Esophagus (tissue), 2 donors: ENCODE data around the gene FAM222A. TPM values are rescaled to one million over a fixed set of nuclear protein-coding genes. Genes with fewer than 3 reads are reported as not detected.

Experiments
- H3K27ac ChIP-seq, 2 donors: one replicate each; pipeline ENCODE4 v1.5.1; 2013; ENCODE audit warnings: low read depth in 2 of 2, mild to moderate bottlenecking in 2 of 2, inconsistent platforms in 1 of 2, low read length in 1 of 2, moderate library complexity in 1 of 2
- H3K27me3 ChIP-seq, 2 donors: one replicate each; pipeline ENCODE4 v1.6.1; 2013; ENCODE audit warnings: low read length in 2 of 2, control low read depth in 1 of 2, mild to moderate bottlenecking in 1 of 2; ENCODE audit not compliant: insufficient read depth in 2 of 2, control insufficient read depth in 1 of 2
- H3K36me3 ChIP-seq, 2 donors: one replicate each; pipeline ENCODE4 v1.6.1; 2013; ENCODE audit warnings: low read length in 1 of 2; ENCODE audit not compliant: control insufficient read depth in 2 of 2, insufficient read depth in 2 of 2
- H3K4me1 ChIP-seq, 2 donors: one replicate each; pipeline ENCODE4 v1.6.1; 2013; ENCODE audit warnings: low read length in 1 of 2; ENCODE audit not compliant: control insufficient read depth in 2 of 2, insufficient read depth in 2 of 2
- H3K4me3 ChIP-seq, 2 donors: one replicate each; pipeline ENCODE4 v1.5.1; 2013; ENCODE audit warnings: low read length in 2 of 2, mild to moderate bottlenecking in 2 of 2, low read depth in 1 of 2, moderate library complexity in 1 of 2
- H3K9me3 ChIP-seq, 2 donors: one replicate each; pipeline ENCODE4 v1.6.1; 2013; ENCODE audit warnings: mild to moderate bottlenecking in 2 of 2, low read depth in 1 of 2, low read length in 1 of 2, moderate library complexity in 1 of 2; ENCODE audit not compliant: control insufficient read depth in 2 of 2, insufficient read depth in 1 of 2
- WGBS, 2 donors: extraction: QIAGEN DNeasy Blood & Tissue Kit; methylation state at CpG; one replicate each; pipeline ENCODE4 v1.1.7; 2013; 5-methylcytosine and 5-hydroxymethylcytosine counted together
- polyA plus RNA-seq, 2 donors: library from polyadenylated mRNA; stranded (reverse); fragments of 200-250 nt; gene quantifications; one replicate each; pipeline ENCODE4 v1.2.3, GENCODE V29; 2013
- donor health status: healthy with polysubstance abuse.
- donor health status: Bipolar disorder and iron deficiency.

The FAM222A gene
- polyA plus RNA-seq, 2 donors = 3.2 to 3.9 TPM

DNA sequence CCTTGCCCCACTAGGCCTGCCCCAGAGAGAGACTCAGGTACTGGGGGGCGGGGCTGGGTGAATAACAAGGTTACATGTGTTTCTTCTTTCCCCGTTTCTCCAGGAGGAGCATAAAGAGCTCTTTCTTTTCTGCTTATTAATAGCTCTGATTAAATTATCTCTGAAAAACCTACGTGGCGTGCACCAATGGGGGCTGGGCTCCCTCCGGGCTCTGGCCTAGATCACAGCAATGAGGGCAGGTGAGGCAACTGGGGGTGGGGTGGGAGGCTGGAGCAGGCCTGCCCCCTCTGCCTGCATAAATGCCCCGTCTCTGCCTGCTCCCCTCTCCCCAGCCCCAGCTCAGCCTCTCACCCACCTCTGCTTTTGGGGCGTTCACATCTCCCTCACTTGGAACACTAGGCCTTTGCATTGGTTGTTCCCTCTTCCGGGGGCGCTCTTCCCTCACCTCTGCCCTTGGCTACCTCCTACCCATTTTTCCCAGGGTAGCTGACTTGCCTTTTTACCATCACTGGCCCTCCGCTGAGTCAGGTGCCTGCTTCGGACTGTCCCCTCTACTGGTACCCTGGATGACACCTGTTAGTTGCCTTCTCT lies 4.1 kb upstream of the FAM222A start:
- Histone ChIP-seq H3K27ac (no peak overlapping the region), H3K36me3 (no peaks in the 10 kb centered on the region), H3K27me3 (no peaks in the 10 kb centered on the region), H3K4me3 (no peak overlapping the region), H3K9me3 (no peaks in the 10 kb centered on the region), H3K4me1 (peaks cover 0 to under 1% of the 10 kb centered on the region in 2 donors)
- WGBS, 2 donors = 81 to 83% methylated on average over 11 of the region's 11 CpGs

GRCh38 chr12:109710205-109710746 lies 3.3 kb upstream of the FAM222A start:
- no peaks in the 10 kb centered on the region for H3K27me3 ChIP-seq
- H3K4me3 ChIP-seq = no peak overlapping the region
- H3K9me3 ChIP-seq = no peaks in the 10 kb centered on the region
- H3K27ac ChIP-seq = no peak overlapping the region
- H3K36me3 ChIP-seq = no peaks in the 10 kb centered on the region
- peaks cover 3 to 4% of the 10 kb centered on the region in 2 donors for H3K4me1 ChIP-seq
- 72 to 75% methylated on average over 5 of the region's 5 CpGs for WGBS, 2 donors

GRCh38 chr12:109710747-109711595 lies 2.7 kb upstream of the FAM222A start:
- H3K36me3 ChIP-seq = no peaks in the 10 kb centered on the region
- 64 to 65% methylated on average over 11 of the region's 11 CpGs for whole genome bisulfite sequencing, 2 donors
- no peaks in the 10 kb centered on the region for H3K9me3 ChIP-seq
- no peaks in the 10 kb centered on the region for H3K27me3 ChIP-seq
- no peak overlapping the region for H3K27ac ChIP-seq
- H3K4me3 ChIP-seq = no peak overlapping the region
- H3K4me1 ChIP-seq = peaks cover 3 to 4% of the 10 kb centered on the region in 2 donors

- Histone ChIP-seq H3K27ac (no peak overlapping the region), H3K9me3 (no peaks in the 10 kb centered on the region), H3K36me3 (no peaks in the 10 kb centered on the region), H3K4me3 (no peak overlapping the region), H3K27me3 (no peaks in the 10 kb centered on the region), H3K4me1 (peaks cover 3 to 4% of the 10 kb centered on the region in 2 donors)
- WGBS, 2 donors = 21 to 24% methylated on average over 35 to 37 of the region's 37 CpGs
Observed at GRCh38 chr12:109711596-109712461, 1.8 kb upstream of the FAM222A start.

DNA sequence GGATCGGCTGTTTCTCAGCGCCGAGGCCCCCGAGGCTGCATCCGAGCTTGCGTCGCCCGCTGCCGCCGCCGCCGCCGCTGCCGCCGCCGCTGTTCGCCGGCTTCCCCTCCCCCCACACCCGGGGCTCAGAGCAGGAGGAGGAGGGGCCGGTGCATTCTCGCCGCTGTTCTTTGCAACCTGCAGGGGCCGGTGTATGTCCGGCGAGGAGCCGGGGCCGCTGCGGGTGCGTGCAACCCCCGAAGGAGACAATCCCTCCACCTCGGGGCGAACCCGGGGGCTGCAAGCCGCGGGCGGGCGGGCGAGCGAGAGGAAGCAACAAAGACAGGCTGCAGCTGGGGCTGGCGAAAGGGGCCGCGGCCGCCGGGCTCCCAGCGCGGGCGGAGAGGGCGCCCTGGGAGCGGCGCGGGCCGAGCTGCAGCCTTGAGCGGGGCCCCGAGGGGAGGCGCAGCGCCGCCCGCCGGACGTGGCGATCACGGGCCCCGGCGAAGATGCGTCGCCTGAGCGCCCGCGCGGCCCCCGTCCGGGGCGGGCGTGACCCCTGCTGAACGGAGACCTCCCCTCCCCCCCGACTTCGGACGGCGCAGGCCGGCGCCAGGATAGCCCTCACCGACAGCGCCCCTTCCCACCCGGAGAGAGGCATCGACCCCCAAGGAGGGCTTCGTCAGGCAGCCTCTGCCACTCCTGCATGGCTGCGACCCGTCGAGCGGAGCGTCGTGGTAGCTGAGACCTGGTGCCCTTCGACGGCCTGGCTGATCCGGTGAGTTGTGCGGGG lies 702 bp downstream of the FAM222A start:
- H3K4me3 ChIP-seq = peak overlapping the region; percentile 57 to 67
- H3K27ac ChIP-seq = no peak overlapping the region
- no peaks in the 10 kb centered on the region for H3K9me3 ChIP-seq
- H3K4me1 ChIP-seq = peaks cover 3 to 4% of the 10 kb centered on the region in 2 donors
- no peaks in the 10 kb centered on the region for H3K27me3 ChIP-seq
- no peaks in the 10 kb centered on the region for H3K36me3 ChIP-seq
- 1 to 3% methylated on average over 48 to 96 of the region's 96 CpGs for WGBS, 2 donors

GRCh38 chr12:109714913-109715244 lies 1.3 kb downstream of the FAM222A start:
- Histone ChIP-seq H3K27ac (no peak overlapping the region), H3K4me1 (peaks cover 3 to 4% of the 10 kb centered on the region in 2 donors)
- WGBS, 2 donors = 13 to 18% methylated on average over 13 of the region's 13 CpGs

GRCh38 chr12:109715310-109716091 lies 1.9 kb downstream of the FAM222A start:
- no peak overlapping the region for H3K27ac ChIP-seq

More at GRCh38 chr12:109714913-109715244, 1.3 kb downstream of the FAM222A start:
- Histone ChIP-seq H3K4me3 (peak overlapping the region; percentile 57 to 67), H3K27me3 (no peaks in the 10 kb centered on the region), H3K9me3 (no peaks in the 10 kb centered on the region), H3K36me3 (no peaks in the 10 kb centered on the region)

GRCh38 chr12:109716092-109716479 lies 2.5 kb downstream of the FAM222A start:
- Histone ChIP-seq H3K4me3 (no peak overlapping the region), H3K27ac (peak overlapping the region in 1 of 2 donors; percentile 22), H3K4me1 (peaks cover 3 to 4% of the 10 kb centered on the region in 2 donors), H3K36me3 (no peaks in the 10 kb centered on the region), H3K27me3 (no peaks in the 10 kb centered on the region), H3K9me3 (no peaks in the 10 kb centered on the region)
- WGBS, 2 donors = 64 to 75% methylated on average over 9 of the region's 9 CpGs

More at GRCh38 chr12:109715310-109716091, 1.9 kb downstream of the FAM222A start:
- Histone ChIP-seq H3K4me3 (peak overlapping the region in 1 of 2 donors; percentile 67), H3K4me1 (peaks cover 3 to 4% of the 10 kb centered on the region in 2 donors), H3K9me3 (no peaks in the 10 kb centered on the region), H3K36me3 (no peaks in the 10 kb centered on the region), H3K27me3 (no peaks in the 10 kb centered on the region)
- WGBS, 2 donors = 52 to 55% methylated on average over 19 of the region's 19 CpGs
